Natural killer cell treated with Interleukin-12 subunit alpha and Interleukin-12 subunit beta and Interleukin-15 and Interleukin-18, amount 100 ng/mL, for 72 hours (primary cell): ENCODE measurements around the gene NSUN7. TPM values are rescaled to one million over a fixed set of nuclear protein-coding genes. Genes with fewer than 3 reads are reported as not detected.

Experiments
- ATAC-seq, 2 donors: fragments of 150-1000 bp; cut with Tn5 transposase in 1 of 2; sonication (Bioruptor Pico), chemical (Tn5 transposase) in 1 of 2; 2 replicates each; pipeline ENCODE4 v1.10.0; 2021
- DNase-seq: peaks from one replicate; pipeline ENCODE4 v3.0.0; 2022; ENCODE audit warnings: low spot score
- H3K27ac Mint-ChIP-seq, 2 donors: 1 replicate in 1 of 2; 2 replicates in 1 of 2; pipeline ENCODE4 v1.8.0; 2022; ENCODE audit warnings: mixed read lengths in 2 of 2, mild to moderate bottlenecking in 1 of 2, moderate library complexity in 1 of 2
- H3K27me3 Mint-ChIP-seq, 2 donors: 1 replicate in 1 of 2; 2 replicates in 1 of 2; pipeline ENCODE4 v1.8.0; 2022; ENCODE audit warnings: mixed read lengths in 2 of 2
- H3K36me3 Mint-ChIP-seq: one replicate; pipeline ENCODE4 v1.8.0; 2022; ENCODE audit warnings: mixed read lengths
- H3K4me1 Mint-ChIP-seq, 2 donors: 1 replicate in 1 of 2; 2 replicates in 1 of 2; pipeline ENCODE4 v1.8.0; 2022; ENCODE audit warnings: low read depth in 2 of 2, mixed read lengths in 2 of 2, mild to moderate bottlenecking in 1 of 2
- H3K4me3 Mint-ChIP-seq: one replicate; pipeline ENCODE4 v1.8.0; 2022; ENCODE audit warnings: mixed read lengths
- H3K9me3 Mint-ChIP-seq: 2 replicates; pipeline ENCODE4 v1.8.0; 2022; ENCODE audit warnings: mixed read lengths
- total RNA-seq, 2 donors: library from RNA; stranded (reverse); gene quantifications; one replicate each; pipeline ENCODE4 v1.2.3, GENCODE V29; 2022

Gene NSUN7
- total RNA-seq, 2 donors from 2014 or later: 0.12 TPM; not detected in 1

DNA sequence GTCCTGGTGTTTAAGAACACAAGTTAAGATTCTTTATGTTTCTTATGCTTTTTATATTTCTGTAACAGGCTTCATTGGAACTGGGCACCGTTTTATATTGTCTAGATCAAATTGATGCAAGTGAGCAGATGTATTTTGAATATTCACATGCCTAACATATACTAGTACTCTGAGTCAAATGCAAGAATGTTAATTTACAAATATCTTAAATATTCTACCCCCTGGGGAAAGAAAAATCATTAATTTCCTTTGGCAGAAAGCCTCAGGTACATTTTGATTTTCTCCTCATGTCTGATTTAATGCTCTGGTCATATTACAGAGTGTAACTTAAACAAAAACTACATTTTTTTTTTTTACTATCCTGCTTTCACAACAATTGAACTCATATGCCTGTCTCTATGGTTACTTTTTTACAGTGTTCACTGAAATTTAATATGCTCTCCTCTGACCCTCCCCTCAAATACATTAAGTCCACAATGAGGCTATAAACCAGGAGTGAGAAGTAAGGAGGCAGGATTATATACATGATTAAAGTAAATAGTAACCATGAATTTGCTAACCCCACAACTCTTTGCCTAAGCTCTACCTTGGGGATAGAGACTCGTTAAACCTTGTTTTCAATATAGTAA is 2.4 kb upstream of the NSUN7 start:
- Mint-ChIP-seq H3K4me3 (no peak overlapping the region), H3K27ac (no peak overlapping the region), H3K4me1 (peaks cover 2 to 5% of the 10 kb centered on the region in 2 donors), H3K36me3 (no peaks in the 10 kb centered on the region), H3K9me3 (no peaks in the 10 kb centered on the region), H3K27me3 (peaks cover 19 to 31% of the 10 kb centered on the region in 2 donors)
- ATAC-seq (no peak), DNase-seq (no peak)

DNA sequence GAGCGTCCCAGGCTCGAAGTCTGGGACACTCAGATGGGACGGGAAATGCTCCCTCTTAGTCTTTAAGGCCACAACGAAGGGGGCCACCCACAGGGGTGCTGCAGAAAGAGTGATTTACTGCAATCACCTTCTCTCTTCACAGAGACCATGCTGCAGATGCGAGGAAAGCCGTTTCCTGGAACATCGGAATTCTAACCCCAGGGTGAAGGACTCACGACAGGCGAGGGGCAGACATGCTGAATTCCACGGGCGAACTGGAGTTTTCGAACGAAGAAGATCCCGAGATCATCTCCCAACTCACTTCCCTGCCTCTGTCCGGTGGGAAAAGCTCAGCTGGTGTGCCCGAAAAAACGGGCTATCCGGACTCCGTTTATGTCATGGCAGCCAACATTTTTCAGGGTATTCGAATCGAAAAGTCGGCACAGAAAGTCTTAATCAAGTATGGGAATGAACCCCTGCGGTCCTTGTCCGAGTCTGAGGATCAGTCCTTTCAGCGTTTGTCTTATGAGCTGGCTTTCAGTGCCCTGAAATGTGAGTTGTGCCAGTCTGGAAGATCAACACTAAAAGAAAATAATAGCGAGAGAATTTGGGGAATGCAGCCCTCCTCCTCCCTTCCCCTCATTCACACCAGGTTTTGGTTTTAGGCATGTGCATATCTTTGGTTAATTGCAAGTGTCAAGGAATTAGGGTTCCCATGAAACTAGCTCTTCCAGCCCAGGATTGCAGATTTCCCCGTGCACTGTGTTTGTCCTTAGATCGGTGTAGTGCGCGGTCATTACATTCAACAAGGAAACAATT is 905 bp downstream of the NSUN7 start:
- DNase-seq (no peak), ATAC-seq (no peak)
- no peaks in the 10 kb centered on the region for H3K36me3 Mint-ChIP-seq
- H3K4me3 Mint-ChIP-seq: peak overlapping the region; percentile 32
- H3K27ac Mint-ChIP-seq: no peak overlapping the region
- peaks cover 2 to 5% of the 10 kb centered on the region in 2 donors for H3K4me1 Mint-ChIP-seq
- no peaks in the 10 kb centered on the region for H3K9me3 Mint-ChIP-seq
- peaks cover 25 to 40% of the 10 kb centered on the region in 2 donors for H3K27me3 Mint-ChIP-seq

DNA sequence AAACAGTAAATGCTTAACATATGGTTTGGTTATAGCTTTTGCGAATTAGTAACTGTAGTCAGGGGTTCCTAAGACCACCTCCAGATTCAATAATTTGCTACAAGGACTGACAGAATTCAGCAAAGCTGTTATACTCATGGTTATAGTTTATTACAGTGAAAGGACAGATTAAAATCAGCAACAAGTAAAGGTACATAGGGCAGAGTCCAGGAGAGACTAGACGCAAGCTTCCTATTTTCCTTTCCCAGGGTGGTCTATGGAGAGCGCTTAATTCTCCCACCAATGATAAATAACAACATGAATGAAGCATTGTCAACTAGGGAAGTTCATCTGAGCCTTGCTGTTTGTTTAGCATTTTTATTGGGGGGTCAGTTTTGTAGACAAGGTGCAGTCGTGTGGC is 5.9 kb downstream of the NSUN7 start:
- ATAC-seq (no peak), DNase-seq (no peak)
- peaks cover 19 to 34% of the 10 kb centered on the region in 2 donors for H3K27me3 Mint-ChIP-seq
- no peaks in the 10 kb centered on the region for H3K9me3 Mint-ChIP-seq
- H3K4me1 Mint-ChIP-seq: peaks cover 2 to 5% of the 10 kb centered on the region in 2 donors
- H3K27ac Mint-ChIP-seq: no peak overlapping the region
- no peak overlapping the region for H3K4me3 Mint-ChIP-seq
- no peaks in the 10 kb centered on the region for H3K36me3 Mint-ChIP-seq

DNA sequence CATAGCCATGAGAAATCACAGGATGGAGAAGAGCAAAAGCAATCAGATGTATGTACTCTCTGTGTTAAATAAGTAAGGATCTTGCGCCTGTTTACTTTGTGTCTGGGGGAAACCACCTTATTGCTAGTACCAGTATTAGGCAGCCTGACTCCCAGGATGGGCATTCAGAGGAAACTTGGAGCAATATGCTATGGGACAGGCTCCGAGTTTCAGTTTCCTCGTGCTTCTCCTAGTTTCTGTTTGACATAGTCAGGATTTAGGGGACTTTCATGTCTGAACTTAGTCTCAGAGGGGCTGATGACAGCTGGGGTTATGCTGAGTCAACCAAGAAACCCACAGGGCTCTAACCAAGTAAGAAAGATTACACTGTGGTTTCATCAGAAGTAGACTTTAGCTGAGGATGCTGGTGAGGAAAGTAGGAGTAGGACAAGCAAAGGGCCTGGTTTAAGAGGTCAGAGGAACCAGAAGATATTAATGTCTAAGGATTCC is 13.5 kb downstream of the NSUN7 start:
- peak; percentile 99 for ATAC-seq
- peak overlapping the region; percentile 11 to 78 for H3K27ac Mint-ChIP-seq
- H3K4me3 Mint-ChIP-seq: peak overlapping the region; percentile 61
- DNase-seq: peak; percentile 73
- peaks cover 8 to 11% of the 10 kb centered on the region in 2 donors for H3K27me3 Mint-ChIP-seq
- no peaks in the 10 kb centered on the region for H3K9me3 Mint-ChIP-seq
- peaks cover 5% of the 10 kb centered on the region for H3K36me3 Mint-ChIP-seq
- H3K4me1 Mint-ChIP-seq: peaks cover 10 to 12% of the 10 kb centered on the region in 2 donors

DNA sequence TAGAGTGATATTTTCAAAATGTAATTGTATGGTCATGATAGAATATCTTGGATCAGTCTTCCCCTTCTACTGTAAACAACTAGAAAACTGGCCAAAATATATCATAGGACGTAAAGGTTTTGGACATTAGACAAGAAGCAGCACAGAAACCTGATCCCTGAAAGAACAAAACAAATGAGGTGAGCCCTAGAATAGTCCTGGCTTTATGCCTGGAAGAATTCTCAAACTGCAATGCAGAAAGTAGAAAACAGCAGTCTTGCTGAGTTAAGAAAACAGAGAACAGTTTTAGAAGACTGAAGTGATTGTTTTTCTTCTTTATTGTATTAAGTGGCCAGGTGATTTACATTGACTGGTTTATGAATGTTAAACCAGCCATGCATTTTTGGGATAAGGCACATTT is 19.5 kb downstream of the NSUN7 start:
- no peaks in the 10 kb centered on the region for H3K4me1 Mint-ChIP-seq
- DNase-seq (no peak), ATAC-seq (no peak)
- H3K4me3 Mint-ChIP-seq: no peak overlapping the region
- H3K27ac Mint-ChIP-seq: no peak overlapping the region
- H3K27me3 Mint-ChIP-seq: peaks cover 18 to 34% of the 10 kb centered on the region in 2 donors
- no peaks in the 10 kb centered on the region for H3K9me3 Mint-ChIP-seq
- peaks cover 5% of the 10 kb centered on the region for H3K36me3 Mint-ChIP-seq

DNA sequence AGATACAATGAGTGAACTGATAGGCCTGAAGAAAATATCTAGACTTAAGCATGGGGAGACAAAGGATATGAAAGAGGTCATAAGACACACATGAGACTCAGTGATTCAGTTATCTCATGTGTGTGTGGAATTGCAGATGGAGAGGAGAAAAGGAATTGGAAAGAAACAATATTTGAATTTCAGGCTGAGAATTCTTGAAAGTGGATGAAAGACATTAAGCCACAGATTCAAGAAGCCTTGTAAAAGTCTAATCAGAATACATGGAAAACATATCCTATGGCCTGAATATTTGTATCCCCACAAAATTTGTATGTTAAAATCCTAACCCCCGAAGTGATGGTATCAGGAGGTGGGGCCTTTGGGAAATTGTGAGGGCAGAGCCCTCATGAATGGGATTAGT is 28.3 kb downstream of the NSUN7 start:
- peaks cover 4% of the 10 kb centered on the region for H3K9me3 Mint-ChIP-seq

DNA sequence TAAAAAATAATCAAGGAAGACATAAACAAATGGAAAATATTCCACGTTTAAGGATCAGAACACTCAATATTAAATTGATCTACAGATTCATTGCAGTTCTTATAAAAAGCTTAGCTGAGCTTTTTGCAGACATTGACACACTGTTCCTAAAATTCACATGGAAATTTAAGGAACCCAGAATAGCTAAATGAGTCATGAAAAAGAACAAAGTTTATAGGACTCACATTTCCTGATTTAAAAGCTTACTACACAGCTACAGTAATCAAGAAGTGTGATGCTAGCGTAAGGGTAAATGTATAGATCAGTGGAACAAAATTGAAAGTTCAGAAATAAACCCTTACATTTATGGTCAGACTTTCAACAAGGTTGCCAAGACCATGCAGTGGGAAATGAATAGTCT is 33.1 kb downstream of the NSUN7 start:
- H3K36me3 Mint-ChIP-seq: no peaks in the 10 kb centered on the region
- peaks cover 10% of the 10 kb centered on the region in 2 donors for H3K27me3 Mint-ChIP-seq
- peaks cover 2% of the 10 kb centered on the region for H3K9me3 Mint-ChIP-seq
- ATAC-seq (no peak), DNase-seq (no peak)
- no peak overlapping the region for H3K27ac Mint-ChIP-seq
- H3K4me1 Mint-ChIP-seq: no peaks in the 10 kb centered on the region
- no peak overlapping the region for H3K4me3 Mint-ChIP-seq

More for the DNA sequence above, 28.3 kb downstream of the NSUN7 start:
- no peak overlapping the region for H3K4me3 Mint-ChIP-seq
- H3K27ac Mint-ChIP-seq: no peak overlapping the region
- DNase-seq (no peak), ATAC-seq (no peak)
- H3K27me3 Mint-ChIP-seq: peaks cover under 1 to 7% of the 10 kb centered on the region in 2 donors
- H3K36me3 Mint-ChIP-seq: no peaks in the 10 kb centered on the region
- no peaks in the 10 kb centered on the region for H3K4me1 Mint-ChIP-seq

DNA sequence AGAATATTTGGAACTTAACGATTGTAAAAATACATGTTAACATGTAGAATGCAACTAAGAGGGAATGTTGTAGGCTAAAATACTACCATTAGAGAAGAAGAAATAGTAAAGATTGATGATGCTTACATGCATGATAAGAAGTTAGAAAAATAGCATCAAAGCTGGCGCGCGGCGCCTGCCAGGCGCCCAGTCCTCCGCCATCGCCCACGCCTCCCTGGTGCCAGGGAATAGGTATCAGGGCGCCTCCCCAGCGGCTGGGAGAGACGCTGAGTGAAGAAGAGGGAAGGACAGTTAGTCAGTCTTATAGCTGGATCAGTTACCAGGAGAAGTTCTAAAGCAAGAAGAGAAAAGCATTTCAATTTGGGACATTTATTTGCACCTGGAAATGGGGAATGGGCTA is 36.0 kb downstream of the NSUN7 start:
- ATAC-seq: no peak
- peaks cover 9 to 23% of the 10 kb centered on the region in 2 donors for H3K27me3 Mint-ChIP-seq
- no peaks in the 10 kb centered on the region for H3K9me3 Mint-ChIP-seq
- DNase-seq: no peak
- no peaks in the 10 kb centered on the region for H3K4me1 Mint-ChIP-seq
- no peak overlapping the region for H3K27ac Mint-ChIP-seq
- H3K4me3 Mint-ChIP-seq: no peak overlapping the region
- no peaks in the 10 kb centered on the region for H3K36me3 Mint-ChIP-seq

DNA sequence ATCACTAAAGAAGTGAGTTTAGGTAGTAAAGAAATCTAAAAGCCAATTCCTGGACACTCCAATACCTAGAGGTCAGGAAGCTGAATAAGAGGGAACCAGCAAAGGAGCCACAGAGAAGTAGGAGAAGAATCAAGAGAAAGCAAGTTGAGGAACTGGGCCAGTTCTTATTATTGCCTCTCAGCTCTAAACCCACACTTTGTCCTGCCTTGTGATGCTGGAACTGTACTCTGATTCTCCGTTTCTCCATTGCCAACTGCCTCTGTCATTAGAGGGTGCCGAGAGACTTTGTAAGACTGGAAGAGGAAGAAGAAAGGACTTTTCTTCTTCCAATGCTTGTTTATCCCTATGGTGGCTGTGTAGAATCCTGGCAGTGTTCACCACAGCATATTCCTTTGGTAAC is 38.6 kb downstream of the NSUN7 start:
- Mint-ChIP-seq H3K9me3 (no peaks in the 10 kb centered on the region), H3K4me3 (no peak overlapping the region), H3K27me3 (peaks cover 10 to 31% of the 10 kb centered on the region in 2 donors), H3K36me3 (no peaks in the 10 kb centered on the region), H3K27ac (no peak overlapping the region), H3K4me1 (no peaks in the 10 kb centered on the region)
- no peak for DNase-seq
- no peak for ATAC-seq

DNA sequence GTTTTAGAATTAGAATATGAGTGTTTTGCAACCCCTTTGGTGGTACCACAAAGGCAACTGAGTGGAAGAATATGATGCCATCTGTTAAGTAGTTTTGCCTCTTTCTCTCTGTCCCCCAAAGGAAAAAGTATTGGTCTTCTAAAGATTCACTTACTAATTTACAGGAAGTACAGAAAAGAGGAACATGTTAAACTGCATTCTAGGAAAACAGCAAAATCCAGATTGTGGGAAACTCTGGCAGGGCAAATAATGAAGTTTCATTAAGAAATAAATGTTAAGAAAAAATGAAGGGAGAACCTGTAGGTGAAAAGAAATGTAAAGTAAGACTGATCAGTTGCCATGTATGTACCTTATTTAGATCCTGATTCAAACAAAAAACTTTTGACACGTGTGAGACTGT is 39.3 kb downstream of the NSUN7 start:
- no peak for ATAC-seq
- DNase-seq: no peak
- no peak overlapping the region for H3K4me3 Mint-ChIP-seq
- H3K9me3 Mint-ChIP-seq: no peaks in the 10 kb centered on the region
- H3K36me3 Mint-ChIP-seq: no peaks in the 10 kb centered on the region
- peaks cover 10 to 28% of the 10 kb centered on the region in 2 donors for H3K27me3 Mint-ChIP-seq
- no peak overlapping the region for H3K27ac Mint-ChIP-seq
- H3K4me1 Mint-ChIP-seq: no peaks in the 10 kb centered on the region

DNA sequence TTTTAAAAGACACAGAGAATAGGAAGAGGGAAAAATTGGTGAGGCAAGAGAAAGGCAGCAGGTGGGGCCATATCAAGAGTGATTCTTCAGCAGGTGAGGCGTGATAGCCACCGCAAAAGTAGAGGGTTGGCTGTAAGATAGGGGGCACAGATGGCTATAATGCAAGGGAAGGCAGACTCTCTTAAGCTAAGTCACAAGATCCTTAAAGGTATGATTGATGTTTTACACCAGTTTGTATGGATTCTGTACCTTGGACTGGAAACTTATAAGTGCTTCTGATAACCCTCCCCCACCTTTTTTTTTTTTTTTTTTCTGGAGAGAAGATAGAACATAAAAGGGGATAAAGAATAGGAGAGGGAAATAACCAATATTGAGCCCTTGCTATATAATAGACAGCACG is 40.0 kb downstream of the NSUN7 start:
- Mint-ChIP-seq H3K4me3 (no peak overlapping the region), H3K4me1 (no peaks in the 10 kb centered on the region), H3K27ac (no peak overlapping the region), H3K27me3 (peaks cover 8 to 23% of the 10 kb centered on the region in 2 donors), H3K9me3 (no peaks in the 10 kb centered on the region), H3K36me3 (no peaks in the 10 kb centered on the region)
- ATAC-seq: no peak
- no peak for DNase-seq

DNA sequence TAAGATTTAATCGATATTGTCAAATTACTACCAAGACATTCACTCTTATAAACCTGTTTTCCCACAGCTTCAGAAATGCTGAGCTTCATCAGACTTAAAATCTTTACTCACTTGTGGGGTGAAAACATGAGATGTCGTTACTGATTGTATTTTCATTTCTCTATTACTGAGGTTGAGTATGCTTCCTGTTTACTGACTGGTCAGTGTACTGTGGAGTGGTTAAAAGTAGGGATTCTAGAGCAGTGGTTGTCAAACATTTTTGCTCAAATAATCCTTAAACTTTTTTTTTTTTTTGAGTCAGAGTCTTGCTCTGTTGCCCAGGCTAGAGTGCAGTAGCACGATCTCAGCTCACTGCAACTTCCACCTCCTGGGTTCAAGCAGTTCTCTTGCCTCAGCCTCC is 50.3 kb downstream of the NSUN7 start:
- ATAC-seq: no peak
- no peak overlapping the region for H3K27ac Mint-ChIP-seq

DNA sequence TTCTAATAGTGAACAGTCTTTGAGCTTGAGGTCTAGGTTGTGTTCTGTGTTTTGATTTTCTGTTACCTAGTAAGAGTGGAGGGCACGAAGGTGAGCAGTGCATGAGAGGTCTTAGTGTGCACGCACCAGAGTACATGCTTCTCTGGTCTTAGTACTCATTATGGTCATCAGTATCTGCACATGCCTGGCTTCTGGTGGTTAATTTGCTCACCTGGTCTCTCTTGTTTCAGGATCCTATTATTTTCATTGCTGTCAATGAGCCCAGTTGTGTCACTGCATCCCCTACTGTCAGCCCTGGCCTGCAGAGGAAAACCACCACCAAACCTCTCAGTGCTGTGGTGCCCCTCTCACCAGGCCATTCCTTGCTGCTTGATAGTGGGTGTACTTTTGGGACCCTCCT is 54.8 kb downstream of the NSUN7 start:
- H3K4me3 Mint-ChIP-seq: no peak overlapping the region
- no peak for DNase-seq
- no peaks in the 10 kb centered on the region for H3K36me3 Mint-ChIP-seq
- H3K27ac Mint-ChIP-seq: no peak overlapping the region
- H3K4me1 Mint-ChIP-seq: no peaks in the 10 kb centered on the region
- ATAC-seq: no peak
- H3K9me3 Mint-ChIP-seq: no peaks in the 10 kb centered on the region
- peaks cover 6 to 8% of the 10 kb centered on the region in 2 donors for H3K27me3 Mint-ChIP-seq

More for the DNA sequence above, 50.3 kb downstream of the NSUN7 start:
- H3K27me3 Mint-ChIP-seq: peaks cover 0 to 3% of the 10 kb centered on the region in 2 donors
- DNase-seq: no peak
- H3K9me3 Mint-ChIP-seq: no peaks in the 10 kb centered on the region
- H3K4me1 Mint-ChIP-seq: no peaks in the 10 kb centered on the region
- H3K4me3 Mint-ChIP-seq: no peak overlapping the region
- H3K36me3 Mint-ChIP-seq: no peaks in the 10 kb centered on the region

DNA sequence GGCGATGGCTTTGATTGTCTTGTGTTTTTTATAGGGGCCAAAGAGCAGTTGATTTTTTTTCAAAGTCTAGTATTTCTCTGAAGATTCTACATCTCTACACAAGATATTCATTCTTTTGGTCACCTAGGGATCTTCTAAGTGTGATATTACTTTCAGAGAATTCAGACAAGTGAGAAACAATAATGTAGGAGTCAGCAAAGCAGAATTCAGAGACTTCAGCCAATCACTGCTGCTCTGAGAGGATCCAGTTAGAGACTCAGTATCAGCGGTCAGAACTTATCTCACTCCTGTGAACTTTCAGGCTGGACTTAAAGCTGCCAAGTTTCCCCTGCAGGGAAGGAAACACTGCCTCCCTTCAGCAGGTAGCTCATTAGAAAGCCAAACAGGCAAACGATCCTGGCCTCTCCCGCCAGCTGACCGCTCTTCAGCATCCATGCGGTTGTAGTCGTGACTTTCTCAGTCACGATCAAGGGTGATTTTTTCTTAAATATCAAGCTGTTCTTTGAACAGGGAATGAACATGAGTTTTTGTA is 59.2 kb downstream of the NSUN7 start:
- H3K36me3 Mint-ChIP-seq: no peaks in the 10 kb centered on the region
- peaks cover 6 to 8% of the 10 kb centered on the region in 2 donors for H3K27me3 Mint-ChIP-seq
- H3K27ac Mint-ChIP-seq: no peak overlapping the region
- ATAC-seq (no peak), DNase-seq (no peak)
- H3K4me3 Mint-ChIP-seq: no peak overlapping the region
- H3K9me3 Mint-ChIP-seq: no peaks in the 10 kb centered on the region
- H3K4me1 Mint-ChIP-seq: no peaks in the 10 kb centered on the region
